Activated CD4-positive, CD25-positive, alpha-beta regulatory T cell treated with anti-CD3 and anti-CD28 coated beads, Interleukin-2, amount 50 U/mL, for 16 hours (primary cell): Measurements from ENCODE around the gene FZR1.

Experiments used
- DNase-seq: peaks from one replicate; pipeline ENCODE4 v3.0.0-alpha.2; 2020; ENCODE audit warnings: low read depth, low spot score

FZR1 gene

GRCh38 chr19:3531716-3532115 lies 25.6 kb downstream of the FZR1 start:
- DNase-seq: no peak

- DNase-seq: no peak
Measured at GRCh38 chr19:3532154-3532786, 26.2 kb downstream of the FZR1 start.

DNA sequence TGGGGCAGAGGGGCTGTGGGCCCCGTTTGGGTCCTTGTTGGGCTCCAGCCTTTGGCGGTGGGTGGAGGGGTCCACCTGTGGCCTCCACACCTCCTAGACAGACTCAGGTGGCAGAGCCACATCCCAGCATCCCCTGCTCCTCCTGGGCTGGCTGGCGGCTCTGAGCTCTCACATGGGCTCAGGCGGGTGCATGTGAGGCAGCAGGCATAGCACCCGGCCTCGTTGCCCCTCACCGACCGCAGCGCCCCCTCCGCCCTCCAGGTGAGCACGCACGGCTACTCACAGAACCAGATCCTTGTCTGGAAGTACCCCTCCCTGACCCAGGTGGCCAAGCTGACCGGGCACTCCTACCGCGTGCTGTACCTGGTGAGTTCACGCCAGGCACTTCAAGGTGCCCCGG lies 26.9 kb downstream of the FZR1 start:
- no peak for DNase-seq

GRCh38 chr19:3533563-3534216 lies 27.6 kb downstream of the FZR1 start:
- DNase-seq: no peak

- DNase-seq: no peak
Measured at GRCh38 chr19:3534375-3535234, 28.5 kb downstream of the FZR1 start.

DNA sequence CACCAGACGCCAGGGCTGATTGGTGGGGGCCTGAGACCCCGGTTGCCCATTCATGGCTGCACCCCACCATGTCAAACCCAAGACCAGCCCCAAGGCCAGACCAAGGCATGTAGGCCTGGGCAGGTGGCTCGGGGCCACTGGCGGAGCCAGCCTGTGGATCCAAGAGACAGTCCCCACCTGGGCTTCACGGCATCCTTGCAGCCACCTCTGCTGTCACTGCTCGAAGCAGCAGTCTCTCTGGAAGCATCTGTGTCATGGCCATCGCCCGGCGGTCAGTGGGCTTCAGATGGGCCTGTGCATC lies 29.1 kb downstream of the FZR1 start:
- no peak for DNase-seq

DNA sequence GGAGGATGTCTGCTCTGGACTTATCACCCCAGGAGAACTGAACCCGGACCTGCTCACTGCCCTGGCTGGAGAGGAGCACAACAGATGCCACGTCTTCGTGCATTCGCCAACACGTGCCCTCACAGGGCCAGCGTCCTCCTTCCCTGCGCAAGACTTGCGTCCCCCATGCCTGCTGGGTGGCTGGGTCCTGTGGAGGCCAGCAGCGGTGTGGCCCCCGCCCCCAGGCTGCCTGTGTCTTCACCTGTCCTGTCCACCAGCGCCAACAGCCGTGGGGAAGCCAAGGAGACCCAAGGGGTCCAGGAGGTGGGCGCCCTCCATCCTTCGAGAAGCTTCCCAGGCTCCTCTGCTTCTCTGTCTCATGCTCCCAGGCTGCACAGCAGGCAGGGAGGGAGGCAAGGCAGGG lies 29.5 kb downstream of the FZR1 start:
- DNase-seq: no peak

- no peak for DNase-seq
Measured at GRCh38 chr19:3535981-3536380, 29.9 kb downstream of the FZR1 start.

DNA sequence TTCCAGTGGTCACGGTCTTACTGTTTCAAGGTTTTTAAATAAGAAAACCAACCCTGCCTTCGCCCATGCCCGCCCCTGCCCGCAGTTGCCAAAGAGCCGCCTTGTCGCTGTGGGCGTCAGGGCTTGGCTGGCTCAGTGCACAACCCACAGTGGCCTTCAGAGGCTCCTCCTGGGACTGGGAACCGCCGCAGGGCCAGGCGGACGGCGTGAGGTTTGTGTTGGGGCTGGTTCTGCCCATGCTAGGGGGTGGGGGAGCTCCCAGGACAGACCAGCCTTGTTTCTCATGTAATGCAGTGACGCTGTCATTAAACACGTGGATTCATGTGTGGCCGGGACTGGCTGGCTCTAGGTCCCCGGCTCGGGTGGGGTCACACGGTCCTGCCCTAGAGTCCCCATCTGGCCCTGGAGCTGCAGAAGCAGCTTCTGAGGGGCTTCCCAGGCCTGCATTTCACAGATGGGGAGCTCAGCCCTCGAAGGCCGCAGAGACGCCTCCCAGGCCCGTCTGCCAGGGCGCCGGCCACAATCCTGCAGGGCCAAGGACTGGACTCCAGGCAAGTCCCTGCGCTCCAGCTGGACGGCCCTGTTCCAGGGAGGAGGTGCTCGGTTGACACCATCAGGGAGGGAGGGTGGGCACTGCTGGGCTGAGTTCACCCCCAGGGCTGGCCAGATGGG lies 30.5 kb downstream of the FZR1 start:
- no peak for DNase-seq

DNA sequence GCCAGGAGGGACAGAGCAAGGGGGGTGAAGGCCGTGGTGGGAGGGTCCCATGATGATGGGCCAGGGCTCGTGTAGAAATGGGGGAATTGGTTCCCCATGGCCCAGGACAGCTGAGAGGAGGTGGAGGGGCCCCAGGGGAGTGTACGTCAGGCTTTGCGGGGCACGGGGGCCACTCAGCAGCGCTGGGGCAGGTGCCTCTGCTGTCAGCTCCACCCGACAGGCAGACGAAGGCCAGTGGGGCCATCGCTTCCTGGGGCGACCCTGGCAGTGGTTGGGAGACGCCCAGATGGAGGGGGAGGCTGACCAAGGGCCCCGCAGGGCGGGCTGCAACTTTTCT lies 31.0 kb downstream of the FZR1 start:
- no peak for DNase-seq

DNA sequence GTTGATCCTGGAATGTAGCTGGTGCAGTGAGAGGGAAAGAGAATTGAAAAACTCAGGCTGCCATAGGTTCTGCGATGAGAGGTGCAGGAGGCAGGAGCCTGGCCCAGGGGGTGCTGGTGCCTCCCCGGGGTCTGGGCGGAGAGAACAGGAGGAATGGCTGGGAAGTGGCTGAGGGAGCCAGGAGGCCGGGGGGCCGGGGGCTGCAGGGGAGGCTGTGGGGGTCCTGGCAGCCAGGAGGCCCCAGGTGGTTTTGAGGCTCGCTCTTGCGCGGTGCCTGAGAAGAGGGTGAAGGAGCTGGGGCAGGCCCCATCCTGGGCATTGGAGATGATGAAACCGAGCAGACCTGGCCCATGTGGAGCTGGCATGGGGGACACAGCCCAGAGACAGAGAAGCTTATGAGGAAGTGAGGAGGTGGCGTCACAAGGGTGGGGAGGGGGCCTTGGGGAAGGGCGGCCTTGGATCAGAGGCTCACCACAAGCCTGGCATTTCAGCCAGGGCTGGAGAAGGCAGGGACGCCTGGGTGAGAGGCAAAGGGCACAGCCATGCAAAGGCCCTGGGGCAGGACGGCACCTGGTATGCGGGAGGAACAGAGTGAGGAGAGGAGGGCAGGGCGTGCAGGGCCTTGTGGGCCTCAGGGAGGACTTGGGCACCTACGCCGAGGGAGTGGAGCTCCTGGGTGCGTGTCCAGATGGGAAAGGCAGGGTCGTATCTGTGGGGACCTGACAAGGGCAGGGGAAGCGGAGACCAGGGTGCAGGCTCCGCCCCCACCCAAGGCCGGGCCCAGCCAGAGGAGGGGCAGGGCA lies 31.5 kb downstream of the FZR1 start:
- DNase-seq: no peak

- no peak for DNase-seq
Measured at GRCh38 chr19:3538258-3538929, 32.3 kb downstream of the FZR1 start.

DNA sequence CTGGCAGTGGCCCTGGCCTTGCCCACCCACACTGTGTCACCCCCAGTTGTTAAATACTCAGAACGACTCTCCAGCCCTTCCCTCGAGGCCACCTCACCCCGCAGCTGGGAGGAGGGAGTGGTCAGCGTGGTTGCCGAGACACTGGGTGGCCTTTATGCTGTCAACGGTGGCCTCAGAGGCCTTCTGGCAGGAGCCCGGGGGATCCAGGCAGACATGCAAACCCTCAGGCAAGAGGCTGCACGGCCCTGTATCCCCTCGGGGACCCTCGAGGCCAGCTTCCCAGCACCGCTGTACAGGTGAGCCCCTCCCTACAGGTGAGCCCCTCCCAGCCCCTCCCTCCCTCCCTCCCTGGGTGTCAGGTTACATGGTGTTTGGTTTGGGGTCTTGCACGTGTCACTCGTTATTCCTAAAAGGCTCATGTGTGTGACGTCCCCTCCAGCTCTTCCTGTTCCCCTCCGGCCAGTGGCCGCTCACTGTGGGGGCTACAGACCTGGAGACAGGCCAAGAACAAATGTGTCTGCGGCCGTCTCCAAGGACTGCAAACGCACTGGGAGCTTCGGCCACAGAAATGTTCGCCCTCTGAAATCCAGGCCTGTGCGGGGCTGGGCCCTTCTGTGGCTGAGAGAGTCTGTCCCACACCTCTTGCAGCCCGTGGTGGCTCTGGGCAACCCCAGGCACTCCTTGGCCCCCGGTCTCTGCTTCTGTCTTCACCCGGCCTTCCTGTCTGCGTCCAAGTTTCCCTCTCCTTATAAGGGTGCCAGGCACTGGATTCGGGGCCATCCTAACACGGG lies 33.0 kb downstream of the FZR1 start, which contains the start of gene TEKTIP1:
TEKTIP1 (plus strand) TSS at position 210 of the 791 bp plus-strand sequence; CDS start at position 214, 4 bp downstream.
- DNase-seq: no peak

GRCh38 chr19:3539756-3540118 lies 33.6 kb downstream of the FZR1 start:
- no peak for DNase-seq

DNA sequence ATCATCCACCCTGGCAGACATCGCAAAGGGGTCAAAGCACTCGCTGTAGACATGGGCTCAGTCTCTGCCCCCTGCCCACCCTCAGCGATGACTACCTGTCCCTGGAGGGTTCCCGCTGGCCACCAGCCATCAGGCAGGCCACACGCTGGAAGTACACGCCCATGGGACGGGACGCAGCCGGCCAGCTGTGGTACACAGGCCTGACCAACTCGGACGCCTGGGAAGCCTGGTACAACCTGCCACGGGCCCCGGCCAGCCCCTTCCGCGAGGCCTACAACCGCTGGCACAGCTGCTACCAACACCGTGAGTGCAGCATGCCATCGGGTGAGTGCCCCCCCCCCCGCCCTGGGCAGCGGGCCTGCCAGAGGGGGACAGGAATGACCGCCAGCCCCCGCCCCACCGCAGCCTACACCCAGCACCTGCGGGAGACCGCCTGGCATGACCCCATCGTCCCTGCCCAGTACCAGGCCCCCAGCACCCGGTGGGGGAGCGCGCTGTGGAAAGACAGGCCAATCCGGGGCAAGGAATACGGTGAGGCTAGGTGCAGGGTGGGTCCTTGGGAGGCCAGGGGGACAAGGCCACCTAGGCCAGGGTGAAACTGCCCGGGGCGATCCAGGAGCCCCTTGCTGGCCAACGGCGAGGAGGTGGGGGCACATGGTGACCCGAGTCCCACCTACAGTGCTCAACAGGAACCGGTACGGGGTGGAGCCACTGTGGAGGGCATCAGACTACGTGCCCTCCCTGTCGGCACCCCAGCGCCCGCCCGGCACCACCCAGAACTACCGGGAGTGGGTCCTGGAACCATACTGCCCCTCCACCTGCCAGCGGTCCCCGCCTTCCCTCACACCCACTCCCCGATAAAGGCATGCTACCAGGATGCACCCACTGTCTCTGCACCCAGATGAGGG lies 37.3 kb downstream of the FZR1 start:
- no peak for DNase-seq

GRCh38 chr19:3544058-3544376 lies 37.9 kb downstream of the FZR1 start:
- no peak for DNase-seq

DNA sequence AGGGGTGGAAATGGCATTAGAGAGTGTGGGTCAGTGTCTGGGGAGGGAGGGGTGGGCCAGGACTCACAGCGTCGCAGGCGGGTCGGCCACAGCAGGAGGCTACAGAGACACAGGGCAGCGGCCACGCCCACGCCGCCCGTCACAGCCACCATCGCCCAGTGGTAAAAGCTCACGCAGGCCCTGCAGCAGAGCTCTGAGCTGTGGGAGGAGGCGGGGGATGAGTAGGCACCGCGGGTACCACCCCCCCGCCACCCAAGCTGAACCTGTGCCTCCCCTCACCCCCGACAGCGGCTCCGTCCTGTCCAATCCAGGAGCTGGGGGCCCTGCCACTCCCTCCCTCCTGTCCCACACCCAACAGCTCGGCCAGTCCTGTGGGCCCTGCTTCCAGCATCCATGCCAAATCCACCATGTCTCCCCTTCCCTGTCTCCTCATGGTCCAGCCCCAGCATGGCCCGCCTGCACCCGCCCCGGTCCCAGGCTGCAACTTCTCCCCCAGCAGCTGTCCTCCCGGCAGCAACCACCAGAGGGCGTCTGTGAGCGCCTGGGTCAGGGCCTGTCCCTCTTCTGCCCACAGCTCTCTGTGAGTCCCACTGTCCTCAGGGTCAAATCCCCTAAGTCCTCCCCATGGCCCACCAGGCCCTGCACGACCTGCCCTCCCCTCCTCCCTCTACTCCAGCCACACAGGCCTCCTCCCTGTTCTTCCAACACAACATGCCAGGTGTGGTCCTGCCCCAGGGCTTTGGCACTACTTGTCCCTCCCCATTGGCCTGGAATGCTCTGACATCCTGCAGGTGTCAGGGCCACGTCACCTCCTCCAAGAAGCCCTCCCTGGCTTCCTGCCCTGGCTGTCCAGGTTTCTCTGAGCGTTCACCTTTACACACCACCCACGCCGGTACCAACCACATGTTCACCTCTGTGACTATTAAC lies 38.9 kb downstream of the FZR1 start:
- peak; percentile 56 for DNase-seq

GRCh38 chr19:3545669-3546034 lies 39.5 kb downstream of the FZR1 start:
- DNase-seq: no peak
